Stimulated activated CD4-positive, alpha-beta T cell treated with anti-CD3 and anti-CD28 coated beads, Interleukin-2, amount 100 ng/mL, for 4 hours (primary cell): Measurements from ENCODE around the gene OR10A6.

ENCODE experiments used
- DNase-seq: peaks from one replicate; pipeline ENCODE4 v3.0.0-alpha.2; 2020; ENCODE audit warnings: low read depth

OR10A6 gene, protein sequence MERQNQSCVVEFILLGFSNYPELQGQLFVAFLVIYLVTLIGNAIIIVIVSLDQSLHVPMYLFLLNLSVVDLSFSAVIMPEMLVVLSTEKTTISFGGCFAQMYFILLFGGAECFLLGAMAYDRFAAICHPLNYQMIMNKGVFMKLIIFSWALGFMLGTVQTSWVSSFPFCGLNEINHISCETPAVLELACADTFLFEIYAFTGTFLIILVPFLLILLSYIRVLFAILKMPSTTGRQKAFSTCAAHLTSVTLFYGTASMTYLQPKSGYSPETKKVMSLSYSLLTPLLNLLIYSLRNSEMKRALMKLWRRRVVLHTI

GRCh38 chr11:7931168-7931567, at the start of gene OR10A6:
OR10A6 (minus strand) TSS chr11:7931268; CDS start chr11:7928662, 2,606 bp downstream.
- no peak for DNase-seq

DNA sequence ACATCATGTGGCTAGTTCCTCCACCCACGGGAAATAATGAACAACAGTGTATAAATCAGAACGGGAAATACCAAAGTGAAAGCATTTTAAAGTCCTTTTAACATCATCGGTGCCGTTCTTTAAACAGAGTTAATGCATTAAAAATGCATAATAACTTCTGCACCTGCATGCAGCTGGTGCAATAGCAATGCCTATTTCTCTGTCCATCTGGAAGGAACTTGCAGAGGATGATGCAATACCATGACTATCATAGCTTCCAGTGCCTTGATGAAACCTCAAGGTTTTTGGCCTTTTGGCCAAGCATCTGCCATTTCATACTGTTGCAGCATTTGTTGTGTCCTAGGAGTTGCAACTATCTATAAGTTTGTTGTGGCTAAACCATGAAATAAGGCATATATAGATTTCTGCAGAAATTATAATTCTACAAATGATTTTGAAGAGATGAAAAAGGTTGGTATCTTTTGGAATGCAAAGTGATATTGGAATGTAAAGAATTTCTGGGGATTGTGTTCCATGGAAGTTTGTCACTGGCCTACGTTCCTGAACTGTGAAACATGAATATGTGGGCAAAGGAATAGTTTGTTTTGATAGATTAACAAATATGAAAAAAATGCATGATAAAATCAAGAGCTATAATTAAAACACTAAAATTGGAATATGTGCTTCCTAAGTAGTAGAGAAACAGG, 46.3 kb upstream of the OR10A6 start:
- DNase-seq = no peak

DNA sequence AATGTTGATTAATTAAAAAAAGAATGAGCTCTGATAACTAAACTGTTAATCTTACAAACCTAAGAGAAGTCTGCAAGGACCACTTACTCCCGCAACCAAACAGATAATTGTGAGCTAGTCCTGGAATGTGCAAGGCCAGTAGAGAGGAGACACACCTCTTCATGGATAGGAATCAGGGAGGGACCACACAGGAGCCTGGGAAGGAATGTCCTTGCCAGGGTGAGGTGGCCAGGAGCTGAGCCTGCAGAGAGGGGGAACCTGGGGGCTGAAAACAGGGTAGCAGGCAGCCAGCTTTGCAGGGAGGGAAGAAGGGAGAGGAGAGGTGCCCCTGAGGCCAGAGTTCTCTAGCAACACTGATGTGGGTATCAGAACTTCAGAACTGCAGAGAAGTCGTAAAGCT, 43.6 kb upstream of the OR10A6 start:
- DNase-seq = no peak

GRCh38 chr11:7973011-7973410, 41.9 kb upstream of the OR10A6 start:
- no peak for DNase-seq

DNA sequence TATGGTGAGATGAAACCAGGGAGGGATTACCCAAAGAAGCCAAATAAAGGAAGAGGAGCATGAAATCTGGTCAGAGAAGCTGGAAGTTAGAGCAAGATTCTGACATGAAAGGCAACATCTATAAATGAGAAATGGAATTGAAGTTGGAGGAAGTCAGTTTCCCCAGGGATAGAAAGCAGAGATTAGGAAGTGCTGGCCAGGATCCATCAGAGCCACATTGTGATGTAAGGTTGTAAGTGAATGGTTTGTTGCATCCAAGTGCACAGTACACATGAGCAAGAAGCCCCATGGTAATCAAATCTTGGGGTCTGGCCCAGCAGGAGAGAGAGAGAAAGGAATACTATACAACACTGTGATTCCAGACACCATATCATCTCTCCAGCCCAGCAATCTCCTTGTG, 40.8 kb upstream of the OR10A6 start:
- DNase-seq = no peak

- DNase-seq = no peak
Measured at GRCh38 chr11:7969756-7970646, 38.9 kb upstream of the OR10A6 start.

DNA sequence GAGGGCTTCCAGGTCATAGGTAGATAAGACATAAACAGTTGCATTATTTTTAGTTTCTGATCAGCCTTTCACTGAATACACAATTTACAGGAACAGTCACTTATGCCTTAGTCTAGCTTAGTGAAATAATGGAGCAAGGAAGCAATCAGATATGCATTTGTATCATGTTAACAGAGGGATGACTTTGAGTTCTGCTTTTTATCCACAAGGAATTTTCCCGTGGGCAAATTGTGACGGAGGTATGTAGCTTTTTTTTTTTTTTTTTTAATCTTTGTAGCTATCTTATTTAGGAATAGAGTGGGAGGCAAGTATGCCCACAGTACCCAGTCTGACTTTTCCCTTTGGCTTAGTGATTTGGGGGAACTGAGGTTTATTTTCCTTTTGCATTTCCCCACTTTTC, 37.6 kb upstream of the OR10A6 start:
- no peak for DNase-seq

DNA sequence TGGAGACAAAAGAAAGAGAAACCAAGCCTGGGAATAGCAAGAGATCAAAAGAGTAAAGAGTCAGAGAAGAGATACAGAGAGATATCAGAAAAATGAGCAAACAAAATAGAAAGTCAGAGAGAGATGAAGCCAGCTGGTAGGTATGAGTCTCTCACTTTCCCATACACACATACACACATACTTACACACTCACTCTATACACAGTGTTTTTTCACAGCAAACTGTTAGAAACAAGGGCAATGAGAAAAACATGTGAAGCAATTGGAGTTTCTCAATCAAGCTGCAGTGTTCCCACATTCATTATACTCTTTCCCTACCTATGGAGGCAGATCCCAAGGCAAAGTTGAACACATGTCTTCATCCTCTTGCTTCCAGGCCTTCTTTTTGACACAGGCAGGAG, 36.8 kb upstream of the OR10A6 start:
- no peak for DNase-seq

- DNase-seq = no peak
Measured at GRCh38 chr11:7967097-7967496, 36.0 kb upstream of the OR10A6 start.

DNA sequence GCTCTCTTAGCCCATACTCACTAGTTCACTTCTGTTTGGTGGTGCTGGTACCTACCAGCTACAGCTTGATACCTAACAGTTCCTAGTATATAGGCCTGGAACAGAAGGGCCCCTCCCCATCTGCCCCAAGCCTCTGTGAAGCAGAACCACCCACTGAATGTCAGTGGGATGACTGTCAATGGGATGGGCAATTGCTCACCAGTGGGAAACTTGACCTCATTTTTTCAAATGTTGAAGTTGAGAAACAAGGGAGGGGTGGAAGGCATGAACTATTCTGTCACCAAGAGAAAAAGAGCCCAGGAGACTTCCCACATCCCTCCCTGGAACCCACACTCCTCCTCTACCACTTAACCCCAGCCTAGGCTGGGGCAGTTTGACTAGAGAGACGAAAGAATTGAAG, 34.3 kb upstream of the OR10A6 start, which contains the start of gene NLRP10:
NLRP10 (minus strand) TSS at position 62 of the 400 bp plus-strand sequence. CDS start 1,952 bp downstream, outside the sequence.
- no peak for DNase-seq

DNA sequence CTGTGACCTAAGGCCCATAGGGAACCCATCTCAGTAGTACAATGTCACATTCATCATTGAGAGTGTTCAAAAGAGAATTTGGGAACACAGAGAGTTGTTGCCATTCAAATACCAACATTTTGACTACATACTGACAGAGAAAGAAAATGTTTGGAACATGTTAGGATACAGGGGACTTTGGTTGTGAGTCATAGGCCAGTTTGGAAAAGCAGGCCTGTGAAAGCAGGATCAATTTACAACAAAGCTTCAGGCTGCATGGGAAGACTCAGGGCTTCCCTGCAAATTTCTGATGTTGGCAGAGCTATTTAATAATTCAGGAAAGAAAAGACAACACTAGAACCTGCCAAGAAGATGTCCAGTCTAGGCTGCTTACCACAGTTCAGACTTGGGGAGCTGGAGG, 33.8 kb upstream of the OR10A6 start:
- no peak for DNase-seq

DNA sequence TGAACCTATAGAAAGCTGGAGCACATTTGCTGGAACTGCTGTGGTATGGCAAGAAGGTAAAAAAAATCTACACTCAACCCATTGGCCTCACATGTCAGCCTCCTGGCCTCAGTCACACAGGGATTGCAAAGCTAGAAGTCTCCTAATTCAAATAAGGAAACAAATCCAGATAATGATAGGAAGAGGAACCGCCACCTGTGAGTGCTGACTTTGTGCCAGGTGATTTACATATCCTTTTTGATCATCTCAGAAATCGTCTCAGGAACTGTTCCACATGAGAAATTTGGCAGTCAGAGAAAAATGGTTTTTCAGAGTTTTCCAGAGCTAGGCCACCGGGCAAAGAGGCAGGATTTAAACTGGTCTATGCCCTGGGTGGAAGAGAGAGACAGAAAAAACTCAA, 33.2 kb upstream of the OR10A6 start:
- DNase-seq = no peak

DNA sequence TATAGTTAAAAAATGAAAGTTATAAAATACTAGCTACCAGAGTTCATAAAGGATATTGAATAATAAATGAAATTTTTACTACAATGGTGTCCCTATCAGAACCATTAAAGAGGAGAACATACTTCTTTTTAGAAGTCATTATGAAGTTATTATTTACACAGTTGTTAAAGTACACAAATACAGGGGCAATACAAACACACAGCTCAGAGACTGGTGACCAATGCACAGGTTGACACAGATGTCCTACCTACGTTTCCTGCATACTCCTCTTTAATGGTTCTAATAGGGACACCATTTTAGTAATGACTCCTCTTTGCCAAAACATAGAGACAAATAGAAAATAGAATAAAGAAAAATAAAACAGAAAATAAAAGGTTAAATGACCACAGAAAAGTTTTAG, 24.1 kb upstream of the OR10A6 start:
- no peak for DNase-seq

DNA sequence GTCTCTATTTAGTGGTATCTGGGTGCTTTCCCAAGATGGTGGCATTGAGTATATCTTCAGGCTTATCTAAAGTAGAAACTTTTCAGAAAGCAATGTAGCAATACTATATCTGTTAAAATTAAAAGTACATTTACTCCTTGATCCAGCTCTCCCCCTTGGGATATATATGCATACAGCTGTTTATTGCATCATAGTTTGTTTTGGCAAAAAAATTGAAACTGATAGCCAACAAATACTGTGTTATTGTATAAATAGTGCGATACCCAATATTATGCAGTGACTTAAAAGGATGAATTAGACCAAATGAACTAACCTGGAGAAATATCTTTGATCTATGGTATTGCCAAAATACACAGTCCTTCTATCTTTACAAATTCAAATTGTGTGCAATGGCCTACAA, 18.9 kb upstream of the OR10A6 start:
- no peak for DNase-seq

- DNase-seq = no peak
Measured at GRCh38 chr11:7944123-7944522, 13.1 kb upstream of the OR10A6 start.

DNA sequence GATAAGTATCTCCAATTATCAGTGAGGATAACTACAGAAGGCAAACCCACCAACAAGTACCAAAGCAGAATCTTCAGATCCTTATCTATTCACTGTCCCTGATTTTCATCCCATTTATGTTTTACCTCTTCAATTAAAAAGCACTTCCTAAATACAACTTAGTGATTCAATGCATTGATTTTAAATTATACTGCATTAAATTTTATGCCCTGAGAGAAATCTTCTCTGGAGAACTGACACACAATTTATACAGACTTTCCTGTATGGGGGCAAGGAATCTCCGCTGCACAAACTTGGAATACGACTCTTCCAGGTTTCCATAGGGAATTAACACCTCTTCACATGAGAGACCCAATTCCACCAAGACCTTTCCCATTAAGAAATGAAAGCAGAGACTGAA, 10.5 kb upstream of the OR10A6 start, which contains the start of gene OR10A3:
OR10A3 (minus strand) TSS at position 101 of the 400 bp plus-strand sequence. CDS start 2,188 bp downstream, outside the sequence.
- no peak for DNase-seq

DNA sequence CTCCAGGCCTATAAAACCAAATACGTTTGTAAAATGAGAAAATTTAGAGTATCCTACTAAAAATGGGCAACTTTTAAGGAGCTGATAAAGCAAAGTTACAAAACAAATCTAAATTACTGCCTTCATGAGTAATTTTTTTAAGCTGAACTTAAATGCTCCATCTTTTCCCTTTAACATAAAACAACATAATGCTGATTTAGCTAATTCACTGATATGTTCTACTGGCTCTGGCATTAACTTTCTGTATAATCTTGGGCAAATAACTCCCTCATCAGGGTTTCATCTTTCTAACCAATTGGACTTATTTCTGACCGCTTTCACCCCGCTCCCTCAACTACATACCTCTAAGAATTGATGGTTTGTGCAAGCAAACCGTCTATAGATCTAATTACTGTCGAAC, 10.1 kb upstream of the OR10A6 start:
- DNase-seq = no peak

- no peak for DNase-seq
Measured at GRCh38 chr11:7936615-7937014, 5.5 kb upstream of the OR10A6 start.

GRCh38 chr11:7927635-7928034, 3.4 kb downstream of the OR10A6 start:
- DNase-seq = no peak

GRCh38 chr11:7924536-7924935, 6.5 kb downstream of the OR10A6 start:
- no peak for DNase-seq

GRCh38 chr11:7918141-7918540, 12.9 kb downstream of the OR10A6 start:
- no peak for DNase-seq

DNA sequence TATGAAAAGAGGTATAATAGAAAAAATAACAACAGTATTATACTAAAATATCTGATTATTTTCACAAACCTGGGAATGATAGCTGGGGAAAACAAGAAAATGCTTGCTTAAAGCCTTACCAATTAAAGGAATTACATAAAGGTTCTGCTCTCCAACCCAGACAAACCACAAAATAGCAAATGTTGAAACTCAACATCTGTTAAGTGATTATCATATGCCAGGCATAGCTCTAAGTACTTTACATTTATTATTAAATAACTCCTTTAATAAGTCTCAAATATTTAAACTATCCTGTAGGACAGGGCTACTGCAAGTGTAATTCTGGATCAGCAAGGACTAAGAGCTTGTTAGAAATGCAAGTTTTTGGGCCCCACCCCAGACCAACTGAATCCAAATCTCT, 20.1 kb downstream of the OR10A6 start:
- DNase-seq = no peak
